ENCODE data around the gene KRT35. TPM values are rescaled to one million over a fixed set of nuclear protein-coding genes. Genes with fewer than 3 reads are reported as not detected.

The KRT35 gene
- total RNA-seq (not detected), polyA plus RNA-seq (not detected)

- Histone ChIP-seq H3K4me1 (ENCODE audit: control insufficient read depth in 4 of 4, insufficient read depth in 4 of 4, low read length in 3 of 4) (no peaks in the 10 kb centered on the region), H3K4me3 (ENCODE audit: low read depth in 1 of 3, low read length in 3 of 3) (no peak within 1 kb of the TSS), H3K36me3 (ENCODE audit: control insufficient read depth in 4 of 4, insufficient read depth in 3 of 4, low read depth in 1 of 4, low read length in 3 of 4) (no peaks in the 10 kb centered on the region), H3K9me3 (ENCODE audit: control insufficient read depth in 4 of 4, low read length in 3 of 4) (no peaks in the 10 kb centered on the region), H3K27ac (ENCODE audit: low read depth in 1 of 2, low read length in 2 of 2) (no peak within 1 kb of the TSS), H3K27me3 (ENCODE audit: control insufficient read depth in 4 of 4, insufficient read depth in 4 of 4, low read length in 3 of 4) (no peaks in the 10 kb centered on the region), H3K9ac (ENCODE audit: low read depth in 1 of 2, low read length in 2 of 2) (no peak within 1 kb of the TSS)
- DNase-seq (ENCODE audit: low spot score): no peak
- TF ChIP-seq HNF4A (conservative IDR thresholded peaks at IDR 0.05) (no peak), ATF3 (IDR thresholded peaks at IDR 0.05) (no peak), NR2F2 (IDR thresholded peaks at IDR 0.05) (no peak), GABPA (IDR thresholded peaks at IDR 0.05 in 1 of 2, conservative IDR thresholded peaks at IDR 0.05 in 1 of 2) (no peak), RAD21 (IDR thresholded peaks at IDR 0.05) (no peak), SP1 (IDR thresholded peaks at IDR 0.05) (no peak), YY1 (IDR thresholded peaks at IDR 0.05) (no peak), TAF1 (conservative IDR thresholded peaks at IDR 0.05) (no peak), FOXA2 (IDR thresholded peaks at IDR 0.05) (no peak), RXRA (IDR thresholded peaks at IDR 0.05) (no peak), MAX (IDR thresholded peaks at IDR 0.05) (no peak), EGR1 (IDR thresholded peaks at IDR 0.05; ENCODE audit: low read depth in 2 of 2) (no peak), REST (IDR thresholded peaks at IDR 0.05) (no peak)
- WGBS: over 99% methylated on average over 2 of the region's 2 CpGs
These were observed at the start of gene KRT35 for GRCh38 chr17:41481036-41481435. Gene KRT35, minus strand, starts transcription at chr17:41481151. Its CDS starts 54 bp downstream, at chr17:41481097.

GRCh38 chr17:41530062-41531048 is 49.4 kb upstream of the KRT35 start:
- WGBS: 79% methylated on average over 8 of the region's 8 CpGs
- Histone ChIP-seq H3K27me3 (ENCODE audit: control insufficient read depth in 4 of 4, insufficient read depth in 4 of 4, low read length in 3 of 4) (peaks cover 0 to 9% (median 6%) of the 10 kb centered on the region in 4 donors), H3K4me1 (ENCODE audit: control insufficient read depth in 4 of 4, insufficient read depth in 4 of 4, low read length in 3 of 4) (peaks cover 0 to 10% (median 4%) of the 10 kb centered on the region in 4 donors), H3K36me3 (ENCODE audit: control insufficient read depth in 4 of 4, insufficient read depth in 3 of 4, low read depth in 1 of 4, low read length in 3 of 4) (no peaks in the 10 kb centered on the region), H3K27ac (ENCODE audit: low read depth in 1 of 2, low read length in 2 of 2) (no peak overlapping the region), H3K9me3 (ENCODE audit: control insufficient read depth in 4 of 4, low read length in 3 of 4) (no peaks in the 10 kb centered on the region), H3K4me3 (ENCODE audit: low read depth in 1 of 3, low read length in 3 of 3) (no peak overlapping the region), H3K9ac (ENCODE audit: low read depth in 1 of 2, low read length in 2 of 2) (no peak overlapping the region)
- DNase-seq (ENCODE audit: low spot score): no peak
- TF ChIP-seq FOXA2 (IDR thresholded peaks at IDR 0.05) (no peak), RXRA (IDR thresholded peaks at IDR 0.05) (no peak), REST (IDR thresholded peaks at IDR 0.05) (no peak), GABPA (IDR thresholded peaks at IDR 0.05 in 1 of 2, conservative IDR thresholded peaks at IDR 0.05 in 1 of 2) (no peak), JUND (IDR thresholded peaks at IDR 0.05) (no peak), HNF4A (conservative IDR thresholded peaks at IDR 0.05) (no peak), YY1 (IDR thresholded peaks at IDR 0.05) (no peak), ATF3 (IDR thresholded peaks at IDR 0.05) (no peak), EGR1 (IDR thresholded peaks at IDR 0.05; ENCODE audit: low read depth in 2 of 2) (no peak), SP1 (IDR thresholded peaks at IDR 0.05) (no peak)
